NCI-H526 (cell line): Measurements from ENCODE around the gene PDGFD.
A peak's percentile ranks its signal among the peaks of the same experiment; 100 is the strongest.

Source experiments
- DNase-seq, 2 experiments: peaks; one replicate each; lab custom pipeline; 2025; lab: John Stamatoyannopoulos, UW

The PDGFD gene

DNA sequence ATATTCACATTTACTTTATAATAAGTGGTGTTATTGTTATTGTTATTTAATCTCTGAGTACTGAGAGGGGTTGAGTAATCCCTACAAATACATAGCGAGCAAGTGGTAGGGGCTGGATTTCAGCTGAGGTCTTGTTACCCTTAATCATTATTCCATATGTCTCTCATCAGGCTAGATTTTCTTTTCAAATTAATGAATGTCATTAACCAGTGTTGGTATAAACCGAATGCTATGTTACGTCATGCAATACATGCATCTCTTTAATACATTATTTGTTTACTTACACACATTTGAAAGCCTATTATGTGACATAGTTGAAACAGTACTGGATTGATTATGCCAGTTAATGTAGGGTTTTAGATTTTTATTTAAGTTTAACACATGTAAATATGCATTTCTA lies 18.9 kb downstream of the PDGFD start:
- DNase-seq = no peak

DNA sequence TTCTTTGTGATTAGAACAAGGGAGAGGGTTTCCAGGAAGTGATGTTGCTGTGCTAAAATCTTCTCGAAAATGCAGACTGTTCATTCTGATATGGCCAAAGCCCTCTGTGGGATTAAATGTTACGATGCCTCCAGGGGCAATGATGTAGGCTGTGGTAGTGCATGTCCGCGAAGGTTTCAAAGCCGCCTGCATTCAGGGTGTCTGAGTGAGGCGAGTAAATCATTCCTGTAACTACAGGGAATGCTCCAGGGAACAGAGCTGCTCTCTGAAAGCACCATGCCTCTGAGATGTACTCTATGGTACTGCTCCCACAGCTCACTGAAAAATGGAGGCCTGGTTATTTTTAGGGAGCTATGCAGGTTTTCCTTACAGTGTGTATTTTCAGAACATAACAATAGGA lies 21.2 kb downstream of the PDGFD start:
- DNase-seq = no peak

DNA sequence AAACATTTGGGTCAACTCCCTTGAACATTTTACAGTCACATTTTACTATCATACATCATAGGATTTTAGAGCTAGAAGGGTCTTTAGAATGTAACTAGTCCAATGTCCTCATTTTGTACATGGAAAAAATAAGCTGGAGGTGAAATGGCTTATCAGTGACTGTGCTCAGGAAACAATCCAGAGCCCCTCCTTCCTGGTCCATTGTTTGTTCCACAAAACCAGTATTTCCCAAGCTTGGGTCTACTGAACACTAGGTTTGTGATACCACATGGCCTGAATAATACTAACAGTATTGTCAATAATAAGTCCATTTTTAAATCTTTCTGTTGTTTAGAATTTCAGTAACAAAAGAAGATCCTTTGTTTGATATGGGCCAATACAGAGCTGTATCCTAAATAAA lies 27.1 kb downstream of the PDGFD start:
- DNase-seq = no peak

DNA sequence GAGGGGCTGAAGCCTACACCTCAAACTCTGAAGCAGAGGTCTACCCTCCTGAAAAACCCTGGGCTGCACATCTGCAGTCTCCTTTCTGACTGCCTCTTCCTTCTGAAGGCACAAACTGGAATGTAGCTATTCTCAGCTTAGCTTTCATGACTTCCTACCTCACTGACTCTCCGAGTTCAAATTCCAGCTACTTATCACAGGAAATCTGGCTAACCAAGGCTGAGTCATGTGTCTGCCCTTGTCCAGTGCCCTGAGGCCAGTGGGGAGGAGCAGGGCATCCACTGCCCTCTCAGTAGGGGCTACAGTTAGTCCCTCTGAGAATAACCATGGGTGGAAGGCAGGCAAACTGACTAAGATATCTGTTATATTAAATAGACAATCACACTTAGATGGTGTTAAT lies 29.2 kb downstream of the PDGFD start:
- DNase-seq = no peak

DNA sequence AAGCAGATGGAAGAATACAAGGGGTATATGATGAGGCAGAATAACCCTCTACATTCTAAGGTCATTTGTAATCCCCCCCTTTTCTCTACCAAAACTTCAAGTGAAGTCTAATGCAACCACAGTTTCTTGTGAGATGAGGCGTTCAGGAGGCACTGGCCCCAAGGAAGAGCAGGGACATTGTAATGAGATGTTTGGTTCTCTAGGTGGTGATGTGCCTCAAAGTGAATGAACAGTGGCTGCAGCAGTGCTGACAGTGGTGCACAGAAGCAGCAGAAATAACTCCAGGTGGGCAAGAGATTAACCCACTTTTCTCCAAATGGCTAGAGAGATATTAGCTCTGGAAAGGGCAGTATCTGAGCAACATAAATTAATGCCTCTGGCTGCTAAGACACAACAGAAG lies 33.8 kb downstream of the PDGFD start:
- no peak for DNase-seq

DNA sequence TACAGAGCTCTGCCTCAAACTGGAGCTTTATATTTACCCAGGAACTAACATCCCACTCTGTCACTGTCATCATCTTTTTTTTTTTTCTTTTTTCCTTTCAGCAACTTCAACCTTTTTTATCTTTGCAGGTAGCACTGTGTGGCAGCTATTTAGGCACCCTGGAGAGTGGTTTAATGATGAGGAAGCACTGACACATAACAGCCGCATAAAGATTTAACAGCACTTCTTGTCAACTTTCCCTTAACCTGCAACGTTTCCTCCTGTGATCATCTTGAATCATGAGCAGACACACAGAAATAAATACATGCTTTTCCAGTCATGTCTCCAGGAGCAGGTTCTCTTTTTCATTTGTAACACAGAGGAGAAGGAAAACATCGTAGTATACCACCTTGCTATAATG lies 34.8 kb downstream of the PDGFD start:
- DNase-seq = no peak

DNA sequence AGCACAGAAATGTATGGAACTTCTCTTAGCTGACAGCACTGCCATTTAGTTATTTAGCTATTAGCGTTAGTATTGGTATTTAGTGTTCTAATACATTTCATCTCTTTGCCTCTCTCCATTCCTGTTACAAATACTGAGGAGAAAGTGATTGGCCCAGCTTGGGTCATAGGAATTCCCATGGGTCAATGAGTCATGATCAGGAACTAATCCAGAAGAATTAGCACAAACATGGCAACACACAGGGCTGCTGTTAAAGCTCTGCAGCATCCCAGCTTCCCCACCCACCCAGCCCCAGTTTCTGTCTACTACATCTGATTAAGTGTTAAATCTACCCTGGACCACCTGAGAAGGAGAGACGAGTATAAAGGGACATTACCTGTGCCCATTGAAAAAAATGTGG lies 36.1 kb downstream of the PDGFD start:
- DNase-seq = no peak

DNA sequence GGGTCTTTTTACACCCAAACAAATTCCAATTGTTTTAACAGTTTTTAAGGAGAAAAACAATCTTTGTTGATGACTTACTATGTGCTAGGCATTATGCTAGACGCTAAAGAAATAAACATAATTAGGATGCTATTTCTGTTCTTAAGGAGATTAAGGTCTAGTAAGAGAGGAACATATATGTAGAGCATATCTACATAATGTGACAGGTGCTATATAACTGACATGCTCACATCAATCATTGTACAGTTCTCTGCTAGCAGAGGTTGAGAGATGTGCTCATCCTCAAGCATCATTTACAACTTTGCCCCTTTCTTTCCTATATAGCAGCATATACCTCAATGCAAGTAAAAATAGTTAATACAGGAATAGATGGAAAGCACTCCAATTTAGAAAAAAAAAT lies 37.5 kb downstream of the PDGFD start:
- no peak for DNase-seq

DNA sequence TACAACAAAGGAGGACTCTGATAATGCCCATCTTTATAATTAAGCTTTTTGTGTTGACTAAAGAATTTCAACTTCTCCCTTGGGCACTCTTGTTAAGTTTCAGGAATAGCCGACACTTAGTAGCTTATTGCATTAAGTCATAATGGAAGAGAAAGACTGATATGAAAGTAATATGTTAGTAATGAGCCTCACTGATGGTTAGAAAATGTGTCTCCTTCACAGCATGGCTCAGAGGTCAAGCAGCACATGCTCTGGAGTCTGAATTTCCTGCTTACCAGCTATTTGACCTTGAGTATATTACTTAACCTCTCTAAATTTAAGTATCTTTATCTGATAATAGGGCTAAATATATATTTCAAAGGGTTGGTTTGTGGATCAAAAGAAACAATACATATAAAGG lies 39.0 kb downstream of the PDGFD start:
- no peak for DNase-seq

DNA sequence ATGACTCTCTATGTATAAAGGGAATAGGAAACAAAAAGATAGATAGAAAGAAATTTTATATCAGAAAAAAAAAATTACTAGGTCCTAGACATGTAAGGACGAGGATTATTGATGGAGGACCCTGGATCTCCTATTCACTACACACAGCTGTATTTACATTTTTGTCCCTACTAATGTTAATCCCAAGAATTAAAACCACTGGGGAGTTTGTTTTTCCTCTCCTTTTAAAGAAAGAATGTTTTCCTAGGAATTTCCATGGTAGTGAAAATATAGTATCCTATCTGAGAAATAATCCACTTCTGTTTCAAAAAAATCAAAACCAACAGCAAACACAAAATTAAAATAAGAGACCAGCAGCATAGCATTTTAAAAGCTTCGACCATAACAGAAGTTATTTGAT lies 41.1 kb downstream of the PDGFD start:
- no peak for DNase-seq

DNA sequence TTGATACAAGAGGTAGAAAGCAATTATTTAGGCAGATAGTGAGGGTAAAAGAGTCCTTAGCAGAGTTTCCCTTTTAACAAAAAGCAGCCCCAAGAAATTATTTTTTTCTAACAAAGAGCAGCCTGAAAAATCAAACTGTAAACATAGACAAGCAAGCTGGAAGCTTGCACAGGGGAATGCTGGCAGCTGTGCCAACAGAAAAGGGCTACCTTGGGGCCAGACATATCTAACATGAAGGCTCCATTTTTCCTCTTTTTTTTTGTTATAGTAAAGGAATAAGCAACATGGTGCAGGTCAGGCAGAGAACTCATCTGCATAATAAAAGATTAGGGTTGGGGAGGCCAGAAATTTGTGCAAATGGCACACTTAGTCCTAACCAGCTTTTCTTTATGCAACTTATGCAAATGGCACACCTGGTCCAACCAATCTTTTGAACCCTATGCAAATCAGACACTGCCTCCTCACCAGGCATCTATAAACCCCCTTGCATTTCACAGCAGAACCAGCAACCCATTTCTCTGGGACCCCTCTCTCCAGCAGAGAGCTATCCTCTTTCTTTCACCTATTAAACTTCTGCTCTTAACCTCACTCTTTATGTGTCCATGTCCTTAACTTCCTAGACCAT lies 41.8 kb downstream of the PDGFD start:
- peak in 1 of 2 experiments; percentile 41 for DNase-seq

DNA sequence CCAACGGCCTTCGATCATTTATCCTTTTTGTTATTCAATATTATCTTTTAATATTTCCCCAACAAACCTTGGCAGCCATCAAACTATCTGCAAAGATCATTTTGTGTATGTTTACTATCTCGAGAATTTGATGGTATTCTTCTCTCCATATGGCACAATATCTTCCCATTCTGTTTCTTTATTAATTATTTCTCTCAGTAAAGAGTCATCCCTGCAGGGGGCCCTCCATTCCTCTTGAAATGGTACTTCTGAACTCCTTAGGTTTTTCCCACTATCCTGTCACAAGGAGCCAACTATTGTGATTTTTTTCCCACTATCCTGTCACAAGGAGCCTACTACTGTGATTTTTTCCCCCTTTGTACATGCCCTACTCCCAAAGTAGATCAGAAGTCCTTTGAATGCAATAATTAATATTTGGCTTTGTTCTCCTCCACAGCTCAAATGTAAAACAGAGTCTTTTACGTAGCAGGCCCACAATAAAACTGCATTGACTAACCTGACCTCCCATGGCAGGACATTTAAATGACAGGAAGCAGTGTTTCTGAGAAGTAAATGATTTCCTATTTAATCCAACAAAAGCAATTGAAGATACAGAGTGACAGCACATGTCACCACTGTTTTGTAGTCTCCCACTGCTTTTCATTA lies 43.3 kb downstream of the PDGFD start:
- no peak for DNase-seq

DNA sequence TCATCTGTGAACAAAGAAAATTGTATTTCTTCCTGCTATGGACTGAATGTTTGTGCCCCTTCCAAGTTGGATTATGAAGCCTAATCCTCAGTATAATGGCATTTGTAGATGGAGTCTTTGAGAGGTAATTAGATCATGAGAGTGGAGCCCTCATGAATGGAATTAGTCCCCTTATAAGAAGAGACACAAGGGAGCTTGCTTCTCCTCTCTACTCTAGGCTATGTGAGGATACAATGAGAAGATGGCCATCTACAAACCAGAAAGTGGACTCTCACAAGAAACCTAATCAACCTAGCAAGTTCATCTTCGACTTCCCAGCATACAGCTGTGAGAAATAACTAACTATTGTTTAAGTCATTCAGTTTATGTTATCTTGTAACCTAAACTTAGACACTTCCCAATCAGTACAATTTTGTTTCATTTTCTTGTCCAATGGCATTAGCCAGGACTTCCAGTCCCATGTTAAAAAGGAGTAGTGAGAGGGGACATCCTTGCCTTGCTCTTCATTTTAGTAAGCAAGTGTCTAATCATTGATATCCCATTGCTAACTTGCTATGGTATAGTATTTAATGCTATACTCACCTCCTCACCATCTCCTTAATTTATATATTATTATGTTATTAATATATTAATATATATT lies 45.7 kb downstream of the PDGFD start:
- DNase-seq = peak; percentile 15 to 24

DNA sequence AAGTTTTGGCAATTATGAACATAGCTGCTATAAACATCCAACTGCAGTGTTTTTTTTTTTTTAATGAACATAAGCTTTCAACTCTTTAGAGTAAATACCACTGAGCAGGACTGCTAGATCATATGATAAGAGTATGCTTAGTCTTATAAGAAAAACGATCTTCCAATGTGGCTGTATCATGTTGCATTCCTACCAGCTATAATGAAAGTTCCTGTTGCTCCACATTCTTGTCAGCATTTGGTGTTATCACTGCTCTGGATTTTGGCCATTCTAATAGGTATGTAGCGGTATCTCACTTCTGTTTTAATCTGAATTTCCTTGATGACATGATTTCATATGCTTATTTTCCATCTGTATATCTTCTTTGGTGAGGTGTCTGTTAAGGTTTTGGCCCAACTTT lies 50.4 kb downstream of the PDGFD start:
- no peak for DNase-seq

DNA sequence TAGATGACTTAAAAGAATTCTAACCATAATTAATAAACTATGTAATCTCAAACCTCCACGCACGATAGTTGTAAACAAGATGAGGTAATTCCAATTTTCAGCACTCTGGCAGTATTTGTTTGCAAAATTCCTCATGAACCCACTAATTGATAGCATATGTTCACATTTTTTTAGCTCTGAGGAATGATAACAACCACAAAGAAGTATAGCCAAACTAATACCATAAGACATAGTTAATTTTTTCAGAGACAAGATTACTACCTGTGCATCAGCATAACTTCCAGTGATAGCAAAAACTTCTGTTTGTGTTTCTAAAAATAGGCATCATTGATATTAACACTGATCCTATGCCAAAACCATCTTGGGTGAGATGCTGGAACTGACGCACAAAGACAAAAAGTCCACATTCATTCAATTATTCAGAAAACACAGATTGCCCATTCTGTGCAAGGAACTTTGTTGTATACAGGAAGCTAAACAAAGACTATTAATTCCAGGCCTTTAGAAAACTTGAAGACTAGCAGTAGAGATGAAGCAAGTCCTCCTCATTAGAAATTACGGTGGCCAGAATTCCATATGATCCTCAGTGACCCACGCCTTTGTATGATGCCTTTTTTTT lies 57.7 kb downstream of the PDGFD start:
- no peak for DNase-seq

DNA sequence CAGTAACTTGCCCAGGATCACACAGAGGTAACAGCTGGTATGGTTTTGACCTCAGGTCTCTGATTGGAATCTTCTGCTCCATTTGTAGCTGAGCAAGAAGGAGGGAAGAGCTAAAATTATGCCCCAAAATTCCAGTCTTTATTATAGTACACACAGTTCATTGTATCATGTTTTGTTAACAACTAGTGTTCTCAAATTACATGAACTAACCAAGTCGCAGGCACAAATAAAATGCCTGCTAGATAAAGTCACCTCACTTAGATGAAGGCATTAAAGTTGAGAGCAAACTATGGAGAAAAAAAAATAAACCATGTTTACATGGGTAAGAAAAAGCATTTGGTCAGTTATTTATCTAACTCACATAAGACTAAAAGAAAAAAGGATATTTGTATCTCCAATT lies 58.8 kb downstream of the PDGFD start:
- DNase-seq = no peak

DNA sequence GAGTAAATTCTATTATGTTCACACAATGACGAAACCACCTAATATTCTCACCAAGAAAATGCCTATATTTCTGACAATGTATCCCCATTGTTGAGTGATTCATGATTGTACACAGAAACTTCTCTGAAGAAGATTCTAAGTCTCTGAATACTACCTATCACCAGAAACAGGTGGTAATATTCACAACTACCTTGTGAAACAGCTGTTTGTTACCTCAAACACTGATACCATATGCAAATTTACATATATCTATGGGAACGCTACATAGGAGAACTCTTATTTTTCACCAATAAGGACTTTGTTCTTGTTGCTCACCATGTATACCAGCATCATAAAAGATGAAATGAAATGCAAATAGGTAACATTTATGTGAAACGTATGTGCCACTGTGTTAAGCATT lies 59.3 kb downstream of the PDGFD start:
- DNase-seq = peak; percentile 48 to 49

DNA sequence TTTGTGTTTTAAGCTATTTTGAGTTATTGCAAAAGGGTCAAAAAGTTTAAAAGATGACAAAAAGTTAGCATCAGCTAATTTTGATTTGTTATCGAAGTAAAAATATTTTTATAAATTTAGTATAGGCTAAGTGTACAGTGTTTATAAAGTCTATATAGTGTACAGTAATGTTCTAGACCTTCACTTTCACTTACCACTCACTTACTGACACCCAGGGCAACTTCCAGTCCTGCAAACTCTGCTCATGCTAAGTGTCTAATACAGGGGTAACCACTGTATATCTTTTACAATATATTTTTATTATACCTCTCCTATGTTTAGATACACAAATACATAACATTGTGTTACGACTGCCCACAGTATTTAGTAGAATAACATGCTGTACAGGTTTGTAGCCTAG lies 59.7 kb downstream of the PDGFD start:
- DNase-seq = no peak

DNA sequence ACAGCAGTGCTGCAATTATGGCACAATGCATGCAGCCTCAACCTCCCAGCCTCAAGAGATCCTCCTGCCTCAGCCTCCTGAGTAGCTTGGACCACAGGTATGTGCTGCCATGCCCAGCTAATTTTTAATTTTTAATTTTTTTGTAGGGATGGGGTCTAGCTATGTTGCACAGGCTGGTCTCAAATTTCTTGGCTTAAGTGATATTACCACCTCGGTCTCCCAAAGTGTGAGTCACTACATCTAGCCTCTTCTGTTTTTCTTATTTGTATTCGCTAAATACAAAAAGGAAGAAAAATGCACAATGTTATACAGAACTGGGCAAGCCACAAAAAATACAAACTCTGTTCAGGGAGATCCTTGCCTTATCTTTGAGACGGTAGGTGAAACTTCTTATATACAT lies 65.4 kb downstream of the PDGFD start:
- no peak for DNase-seq

DNA sequence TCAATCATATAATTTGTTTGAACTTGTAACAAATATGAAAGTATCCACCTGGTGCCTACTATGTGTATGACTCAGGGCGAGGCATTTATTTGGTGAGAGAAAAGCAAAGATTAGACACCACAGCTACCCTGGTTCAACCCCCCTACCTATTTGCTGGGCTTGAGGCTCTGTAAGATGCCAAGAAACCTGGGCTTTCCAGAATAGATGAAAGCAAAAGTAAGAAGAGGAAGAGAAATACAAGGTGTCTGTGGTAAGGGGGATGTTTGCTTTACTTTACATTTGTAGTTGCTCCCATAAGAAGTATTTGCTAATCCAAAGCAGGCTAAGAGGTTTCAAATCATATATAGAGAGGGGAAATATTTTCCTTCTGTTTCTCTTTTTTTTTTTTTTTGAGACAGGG lies 65.8 kb downstream of the PDGFD start:
- no peak for DNase-seq

DNA sequence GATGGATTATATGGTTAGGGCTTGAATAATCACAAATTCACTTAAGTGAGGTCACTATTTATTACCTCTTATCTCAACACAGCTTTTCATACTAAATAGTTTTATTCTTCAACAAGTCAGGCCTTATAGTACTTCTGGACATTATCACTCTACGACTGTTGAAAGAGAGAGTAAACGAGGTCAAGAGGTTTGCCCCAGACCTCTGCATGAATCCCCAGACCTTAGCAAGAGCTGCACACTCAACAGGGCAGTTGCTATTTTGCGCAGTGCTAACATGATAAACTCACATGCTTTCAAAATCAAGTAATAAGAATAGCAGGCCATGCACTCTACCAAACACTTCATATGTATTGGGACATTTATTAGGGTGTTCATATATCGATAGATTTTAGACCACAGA lies 67.0 kb downstream of the PDGFD start:
- no peak for DNase-seq

DNA sequence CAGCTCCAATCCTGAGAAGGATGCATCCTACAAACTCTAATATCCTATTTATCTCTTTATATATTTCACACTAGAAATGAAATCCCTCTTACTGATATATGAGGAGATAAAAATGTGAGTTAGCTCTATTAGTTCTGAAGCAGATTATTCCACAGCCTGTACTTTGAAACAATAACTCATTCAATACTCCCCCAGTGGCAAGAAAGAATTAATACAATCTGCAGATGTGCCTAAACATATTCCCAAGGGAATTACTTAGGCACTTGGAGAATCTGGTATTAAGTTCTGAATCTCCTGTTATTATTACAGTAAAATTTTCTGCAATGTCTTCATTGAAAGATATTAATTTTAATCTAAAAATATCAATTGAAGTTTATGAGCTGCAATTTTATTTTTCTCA lies 68.2 kb downstream of the PDGFD start:
- peak; percentile 3 to 18 for DNase-seq

DNA sequence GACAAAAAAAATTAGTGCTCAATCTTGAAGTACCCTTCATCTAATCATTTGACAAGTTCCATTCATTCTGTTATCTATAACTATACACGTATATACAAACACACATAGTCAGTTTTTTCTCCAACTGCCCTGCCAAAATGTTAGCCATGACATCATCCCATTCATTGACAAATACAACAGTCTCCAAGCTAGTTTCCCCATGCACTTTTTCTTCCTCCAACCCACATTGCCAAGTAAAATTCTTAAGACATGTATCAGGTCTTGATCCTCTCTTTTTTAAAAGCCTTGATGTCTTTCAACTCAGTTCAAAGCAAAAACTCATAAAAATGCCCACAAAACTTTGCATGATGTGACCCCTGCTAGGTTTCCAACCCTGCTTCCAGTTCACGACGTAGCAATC lies 69.4 kb downstream of the PDGFD start:
- DNase-seq = no peak
